ENCODE measurements around the gene CSNK2A3.

DNA sequence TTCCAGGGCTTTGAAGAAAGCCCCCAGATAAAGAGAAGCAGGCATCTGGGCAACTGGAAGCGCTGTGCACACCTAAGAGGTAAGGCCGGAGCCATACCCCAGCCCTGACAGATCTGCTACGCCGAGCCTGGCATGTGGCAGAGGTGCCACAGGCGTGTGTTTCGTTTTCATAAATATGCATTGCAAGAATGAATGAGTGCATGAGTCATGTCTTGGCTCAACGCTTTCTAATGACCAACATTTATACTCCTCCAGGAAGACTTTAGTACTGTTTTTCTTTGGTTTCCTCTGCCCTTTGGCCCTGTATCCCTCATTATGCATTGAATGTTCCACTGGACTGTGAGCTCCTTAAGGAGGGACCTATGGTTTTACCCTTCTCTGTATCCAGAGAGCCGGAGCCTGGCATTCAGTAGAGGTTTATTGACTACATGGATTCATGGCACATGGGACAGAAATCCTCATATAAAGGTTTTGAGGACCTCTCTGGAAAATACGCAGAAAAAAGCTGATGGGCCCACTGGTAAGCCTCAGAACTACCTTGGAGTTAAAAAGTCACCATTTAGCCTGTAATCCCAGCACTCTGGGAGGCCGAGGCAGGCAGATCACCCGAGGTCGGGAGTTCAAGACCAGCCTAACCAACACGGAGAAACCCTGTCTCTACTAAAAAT, 38.9 kb upstream of the CSNK2A3 start:
- TF ChIP-seq CTCF (conservative IDR thresholded peaks at IDR 0.05; ENCODE audit: low read length) (no peak), EZH2phosphoT487 (IDR thresholded peaks at IDR 0.05; ENCODE audit: borderline replicate concordance) (no peak)

Data from Loucy (cell line).